Measurements from ENCODE around the gene PDZK1.
A peak's percentile ranks its signal among the peaks of the same experiment; 100 is the strongest.

PDZK1 gene

DNA sequence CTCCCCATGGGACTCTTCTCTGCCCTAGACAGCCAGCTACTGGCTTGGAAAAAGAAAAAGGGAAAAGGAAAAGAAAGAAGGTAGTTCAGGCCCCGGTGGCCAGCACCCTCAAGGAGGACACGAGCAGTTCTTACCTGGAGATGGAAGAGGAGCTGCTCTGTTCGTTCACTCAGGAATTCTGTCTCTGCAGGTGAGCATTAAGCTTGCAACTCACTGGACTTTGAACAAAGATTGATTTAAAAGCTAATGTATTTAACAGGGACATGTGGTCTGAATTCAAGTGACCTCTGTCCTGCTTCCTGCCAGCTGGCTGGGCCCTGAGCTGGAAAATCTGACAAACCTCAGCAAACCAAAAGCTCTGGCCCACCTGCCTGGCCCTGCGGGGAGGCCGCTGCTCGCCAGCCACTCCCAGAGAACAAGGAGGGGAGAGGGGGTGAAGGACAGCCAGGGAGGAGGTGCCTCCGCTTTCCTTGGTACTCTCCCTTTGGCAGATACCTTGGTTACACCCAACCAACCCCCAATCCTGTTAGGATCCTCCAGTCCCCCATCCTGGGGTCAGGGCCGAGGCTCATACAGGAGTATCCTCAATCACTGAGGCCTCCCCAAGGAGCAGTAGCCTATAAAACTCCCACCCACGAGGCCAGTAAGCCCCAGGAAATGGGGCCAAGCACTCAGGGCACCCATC is at the start of gene PDZK1:
Gene PDZK1, minus strand, starts transcription at position 186 of the 685 bp plus-strand sequence. CDS start 19,347 bp downstream, outside the sequence.
- no peak for DNase-seq (ENCODE audit: low read depth)
- TF ChIP-seq, protein P1, sequence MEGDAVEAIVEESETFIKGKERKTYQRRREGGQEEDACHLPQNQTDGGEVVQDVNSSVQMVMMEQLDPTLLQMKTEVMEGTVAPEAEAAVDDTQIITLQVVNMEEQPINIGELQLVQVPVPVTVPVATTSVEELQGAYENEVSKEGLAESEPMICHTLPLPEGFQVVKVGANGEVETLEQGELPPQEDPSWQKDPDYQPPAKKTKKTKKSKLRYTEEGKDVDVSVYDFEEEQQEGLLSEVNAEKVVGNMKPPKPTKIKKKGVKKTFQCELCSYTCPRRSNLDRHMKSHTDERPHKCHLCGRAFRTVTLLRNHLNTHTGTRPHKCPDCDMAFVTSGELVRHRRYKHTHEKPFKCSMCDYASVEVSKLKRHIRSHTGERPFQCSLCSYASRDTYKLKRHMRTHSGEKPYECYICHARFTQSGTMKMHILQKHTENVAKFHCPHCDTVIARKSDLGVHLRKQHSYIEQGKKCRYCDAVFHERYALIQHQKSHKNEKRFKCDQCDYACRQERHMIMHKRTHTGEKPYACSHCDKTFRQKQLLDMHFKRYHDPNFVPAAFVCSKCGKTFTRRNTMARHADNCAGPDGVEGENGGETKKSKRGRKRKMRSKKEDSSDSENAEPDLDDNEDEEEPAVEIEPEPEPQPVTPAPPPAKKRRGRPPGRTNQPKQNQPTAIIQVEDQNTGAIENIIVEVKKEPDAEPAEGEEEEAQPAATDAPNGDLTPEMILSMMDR (IDR thresholded peaks at IDR 0.05; ENCODE audit: low read length, missing control alignments), result no peak
- no peak within 1 kb of the TSS for H3K4me3 ChIP-seq (replicated peaks; ENCODE audit: low read depth, low read length)

DNA sequence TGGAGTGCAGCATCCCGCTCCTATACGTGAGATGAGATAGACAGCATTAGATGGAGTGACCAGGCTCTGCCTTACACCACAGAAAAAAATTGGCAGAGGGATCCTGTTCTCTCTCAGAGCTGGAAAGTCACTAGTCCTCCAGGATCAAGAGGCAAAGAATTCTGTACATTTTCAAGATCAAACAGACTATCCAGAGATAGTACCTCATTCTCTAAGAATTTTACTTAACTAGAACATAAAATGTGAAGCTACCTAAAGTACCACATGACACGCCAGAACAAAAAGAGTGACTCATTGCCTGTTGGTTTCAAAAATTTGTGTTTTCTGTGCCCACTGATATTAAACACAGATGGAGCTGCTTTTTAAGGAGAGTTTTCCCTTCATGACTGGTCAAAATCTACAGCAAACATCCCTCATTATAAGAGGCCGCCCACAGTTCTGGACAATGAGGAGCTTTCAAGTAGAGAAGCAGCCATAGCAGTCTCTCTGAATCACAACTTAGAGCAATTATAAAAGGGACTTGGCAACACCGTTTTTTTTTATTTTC is 44.4 kb upstream of the PDZK1 start:
- H3K4me3 ChIP-seq (replicated peaks; ENCODE audit: low read depth, low read length), result no peak overlapping the region
- TF ChIP-seq, protein P1 (IDR thresholded peaks at IDR 0.05; ENCODE audit: low read length, missing control alignments), result no peak
- DNase-seq (ENCODE audit: low read depth), result peak; percentile 83

DNA sequence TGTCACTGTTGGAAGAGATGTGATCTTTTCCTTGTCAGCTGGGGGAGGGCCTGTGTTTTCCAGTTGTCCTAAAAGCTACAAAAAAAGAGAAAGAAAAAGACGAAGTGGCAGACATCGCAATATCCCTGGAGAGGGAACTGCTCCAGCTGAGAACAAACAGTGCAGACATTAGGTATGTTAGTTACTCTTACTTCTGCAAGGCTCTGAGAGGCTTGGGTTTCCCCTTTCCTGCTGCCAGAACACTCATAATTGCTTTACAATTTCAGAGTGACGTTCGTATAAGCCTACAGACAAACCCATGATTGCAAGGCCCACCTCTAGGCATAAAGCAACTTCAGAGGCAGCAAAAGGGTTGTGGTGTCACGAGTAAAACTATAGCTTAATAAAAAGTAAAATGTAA is 43.3 kb upstream of the PDZK1 start:
- DNase-seq (ENCODE audit: low read depth), result no peak
- no peak overlapping the region for H3K4me3 ChIP-seq (replicated peaks; ENCODE audit: low read depth, low read length)
- TF ChIP-seq, protein P1 (IDR thresholded peaks at IDR 0.05; ENCODE audit: low read length, missing control alignments), result no peak

DNA sequence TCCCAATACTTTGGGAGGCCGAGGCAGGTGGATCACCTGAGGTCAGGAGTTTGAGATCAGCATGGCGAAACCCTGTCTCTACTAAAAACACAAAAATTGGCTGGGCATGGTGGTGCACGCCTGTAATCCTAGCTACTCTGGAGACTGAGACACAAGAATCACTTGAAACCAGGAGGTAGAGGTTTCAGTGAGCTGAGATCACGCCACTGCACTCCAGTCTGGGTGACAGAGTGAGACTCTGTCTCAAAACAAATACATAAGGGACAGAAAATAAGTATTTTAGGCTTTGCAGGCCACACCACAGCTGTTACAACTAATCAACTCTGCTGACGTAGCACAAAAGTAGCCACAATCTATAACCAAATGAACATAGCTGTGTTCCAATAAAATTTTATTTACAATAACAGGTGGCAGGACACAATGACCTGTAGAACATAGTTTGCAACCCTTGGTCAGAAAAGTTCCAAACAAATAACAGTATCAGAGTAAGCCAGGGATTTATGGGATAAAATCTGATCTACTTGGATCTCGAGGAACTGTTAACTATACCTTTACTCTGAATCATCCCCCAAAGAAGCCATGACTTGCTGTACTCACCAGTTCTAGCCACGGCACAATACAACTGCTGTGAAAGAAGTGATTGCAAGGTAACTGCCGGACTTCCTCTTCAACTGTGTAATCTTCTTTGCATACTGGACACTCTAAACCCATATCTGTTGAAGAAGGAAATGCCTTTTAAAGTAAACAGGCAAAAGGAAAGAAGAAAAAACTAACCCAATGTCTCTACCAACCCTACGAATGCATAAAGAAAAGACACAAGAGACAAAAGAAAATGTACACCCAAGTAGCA is 40.5 kb upstream of the PDZK1 start:
- TF ChIP-seq, protein P1 (IDR thresholded peaks at IDR 0.05; ENCODE audit: low read length, missing control alignments), result no peak
- no peak overlapping the region for H3K4me3 ChIP-seq (replicated peaks; ENCODE audit: low read depth, low read length)
- no peak for DNase-seq (ENCODE audit: low read depth)

DNA sequence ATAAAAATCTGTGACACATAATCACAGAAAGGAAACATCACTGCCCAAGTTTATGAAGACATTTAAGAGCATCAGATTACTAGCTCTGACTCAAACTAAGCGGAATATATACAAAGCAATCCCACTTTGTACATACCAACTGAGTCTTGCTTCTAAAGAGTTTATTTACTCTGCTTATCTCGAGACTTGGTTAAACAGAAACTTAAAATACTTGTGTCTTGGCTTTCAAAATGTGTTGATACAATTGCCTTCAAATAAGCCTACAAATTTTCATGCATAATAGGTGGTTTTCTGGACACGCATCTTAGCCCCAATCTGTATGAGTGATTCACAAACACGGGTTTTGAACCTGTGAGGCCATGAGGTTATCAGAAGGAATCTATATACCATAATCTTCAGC is 33.1 kb upstream of the PDZK1 start:
- TF ChIP-seq, protein P1 (IDR thresholded peaks at IDR 0.05; ENCODE audit: low read length, missing control alignments), result no peak
- H3K4me3 ChIP-seq (replicated peaks; ENCODE audit: low read depth, low read length), result no peak overlapping the region
- peak; percentile 51 for DNase-seq (ENCODE audit: low read depth)

DNA sequence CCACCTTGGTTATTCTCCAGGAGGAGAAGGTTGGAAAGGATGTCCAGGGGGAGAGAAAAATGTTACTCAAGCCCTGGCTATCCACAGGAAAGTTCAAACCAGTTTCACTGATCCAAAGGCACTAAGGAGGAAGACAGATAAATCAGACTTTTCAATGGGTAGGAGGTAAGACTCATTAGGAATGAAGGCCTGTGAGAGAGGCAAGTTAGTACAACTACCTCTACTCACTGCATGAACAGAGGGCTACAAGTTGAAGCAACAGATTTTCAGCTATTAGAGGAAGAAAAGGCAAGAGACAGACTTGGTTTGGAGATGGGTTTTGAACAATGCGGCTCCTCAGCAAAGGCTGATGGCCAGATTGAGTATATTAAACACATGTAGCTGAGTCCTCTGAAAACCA is 29.0 kb upstream of the PDZK1 start:
- TF ChIP-seq, protein P1 (IDR thresholded peaks at IDR 0.05; ENCODE audit: low read length, missing control alignments), result no peak
- H3K4me3 ChIP-seq (replicated peaks; ENCODE audit: low read depth, low read length), result no peak overlapping the region
- no peak for DNase-seq (ENCODE audit: low read depth)
